ENCODE results near the gene STK11IP. TPM values are rescaled to one million over a fixed set of nuclear protein-coding genes. Genes with fewer than 3 reads are reported as not detected.
A peak's percentile ranks its signal among the peaks of the same experiment; 100 is the strongest.

The STK11IP gene
- total and polyA plus RNA-seq, 9 of the 15 experiments (the other 6 are each of a cell fraction or from before 2014, with no cell fraction given): 0.52 to 21.7 (median 5.6) TPM

DNA sequence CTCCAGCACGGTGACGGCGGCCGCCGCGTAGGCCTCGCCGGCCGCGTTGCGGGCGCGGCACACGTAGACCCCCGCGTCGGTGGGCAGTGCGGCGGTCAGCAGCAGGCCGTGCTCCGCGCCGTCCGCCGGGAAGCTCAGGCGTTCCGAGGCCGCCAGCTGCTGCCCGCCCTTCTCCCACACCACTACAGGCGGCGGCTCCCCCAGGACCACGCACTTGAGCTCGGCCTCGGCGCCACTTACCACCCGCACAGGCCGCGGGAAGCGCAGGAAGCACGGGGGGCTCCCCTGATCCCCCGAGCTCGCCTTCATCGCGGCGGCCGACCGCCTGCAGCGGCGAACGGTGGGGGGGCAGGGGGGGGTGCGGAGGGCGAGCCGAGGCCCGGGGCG lies 26.7 kb upstream of the STK11IP start (continued):
- TF ChIP-seq, protein P1, sequence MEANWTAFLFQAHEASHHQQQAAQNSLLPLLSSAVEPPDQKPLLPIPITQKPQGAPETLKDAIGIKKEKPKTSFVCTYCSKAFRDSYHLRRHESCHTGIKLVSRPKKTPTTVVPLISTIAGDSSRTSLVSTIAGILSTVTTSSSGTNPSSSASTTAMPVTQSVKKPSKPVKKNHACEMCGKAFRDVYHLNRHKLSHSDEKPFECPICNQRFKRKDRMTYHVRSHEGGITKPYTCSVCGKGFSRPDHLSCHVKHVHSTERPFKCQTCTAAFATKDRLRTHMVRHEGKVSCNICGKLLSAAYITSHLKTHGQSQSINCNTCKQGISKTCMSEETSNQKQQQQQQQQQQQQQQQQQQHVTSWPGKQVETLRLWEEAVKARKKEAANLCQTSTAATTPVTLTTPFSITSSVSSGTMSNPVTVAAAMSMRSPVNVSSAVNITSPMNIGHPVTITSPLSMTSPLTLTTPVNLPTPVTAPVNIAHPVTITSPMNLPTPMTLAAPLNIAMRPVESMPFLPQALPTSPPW (CRISPR knock-in tag; IDR thresholded peaks at IDR 0.05): peak; percentile 8; the same call in 1 of the 2 replicates
- TF ChIP-seq CHAMP1 (IDR thresholded peaks at IDR 0.05): no peak
- TF ChIP-seq, protein P2, sequence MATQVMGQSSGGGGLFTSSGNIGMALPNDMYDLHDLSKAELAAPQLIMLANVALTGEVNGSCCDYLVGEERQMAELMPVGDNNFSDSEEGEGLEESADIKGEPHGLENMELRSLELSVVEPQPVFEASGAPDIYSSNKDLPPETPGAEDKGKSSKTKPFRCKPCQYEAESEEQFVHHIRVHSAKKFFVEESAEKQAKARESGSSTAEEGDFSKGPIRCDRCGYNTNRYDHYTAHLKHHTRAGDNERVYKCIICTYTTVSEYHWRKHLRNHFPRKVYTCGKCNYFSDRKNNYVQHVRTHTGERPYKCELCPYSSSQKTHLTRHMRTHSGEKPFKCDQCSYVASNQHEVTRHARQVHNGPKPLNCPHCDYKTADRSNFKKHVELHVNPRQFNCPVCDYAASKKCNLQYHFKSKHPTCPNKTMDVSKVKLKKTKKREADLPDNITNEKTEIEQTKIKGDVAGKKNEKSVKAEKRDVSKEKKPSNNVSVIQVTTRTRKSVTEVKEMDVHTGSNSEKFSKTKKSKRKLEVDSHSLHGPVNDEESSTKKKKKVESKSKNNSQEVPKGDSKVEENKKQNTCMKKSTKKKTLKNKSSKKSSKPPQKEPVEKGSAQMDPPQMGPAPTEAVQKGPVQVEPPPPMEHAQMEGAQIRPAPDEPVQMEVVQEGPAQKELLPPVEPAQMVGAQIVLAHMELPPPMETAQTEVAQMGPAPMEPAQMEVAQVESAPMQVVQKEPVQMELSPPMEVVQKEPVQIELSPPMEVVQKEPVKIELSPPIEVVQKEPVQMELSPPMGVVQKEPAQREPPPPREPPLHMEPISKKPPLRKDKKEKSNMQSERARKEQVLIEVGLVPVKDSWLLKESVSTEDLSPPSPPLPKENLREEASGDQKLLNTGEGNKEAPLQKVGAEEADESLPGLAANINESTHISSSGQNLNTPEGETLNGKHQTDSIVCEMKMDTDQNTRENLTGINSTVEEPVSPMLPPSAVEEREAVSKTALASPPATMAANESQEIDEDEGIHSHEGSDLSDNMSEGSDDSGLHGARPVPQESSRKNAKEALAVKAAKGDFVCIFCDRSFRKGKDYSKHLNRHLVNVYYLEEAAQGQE (IDR thresholded peaks at IDR 0.05; ENCODE audit: borderline replicate concordance): no peak
- TF ChIP-seq, protein P2 (CRISPR knock-in tag; IDR thresholded peaks at IDR 0.05; ENCODE audit: low read depth): 0 out of 2 replicates have a peak, but pooled peaks have one; percentile 29
- TF ChIP-seq SNRNP70 (optimal IDR thresholded peaks at IDR 0.05; ENCODE audit: low read depth, low read length): no peak
- TF ChIP-seq DIDO1 (tag; IDR thresholded peaks at IDR 0.05; ENCODE audit: low read depth): no peak
- TF ChIP-seq, protein P3, sequence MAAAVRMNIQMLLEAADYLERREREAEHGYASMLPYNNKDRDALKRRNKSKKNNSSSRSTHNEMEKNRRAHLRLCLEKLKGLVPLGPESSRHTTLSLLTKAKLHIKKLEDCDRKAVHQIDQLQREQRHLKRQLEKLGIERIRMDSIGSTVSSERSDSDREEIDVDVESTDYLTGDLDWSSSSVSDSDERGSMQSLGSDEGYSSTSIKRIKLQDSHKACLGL (CRISPR knock-in tag; IDR thresholded peaks at IDR 0.05; ENCODE audit: borderline replicate concordance, poor library complexity, severe bottlenecking): no peak
- TF ChIP-seq LARP7 (IDR thresholded peaks at IDR 0.05): no peak
- TF ChIP-seq SIRT6 (IDR thresholded peaks at IDR 0.05; ENCODE audit: low read depth, low read length): no peak
- no peak for TF ChIP-seq MAFG (tag; conservative IDR thresholded peaks at IDR 0.05)
- TF ChIP-seq E2F3 (CRISPR knock-in tag; IDR thresholded peaks at IDR 0.05): no peak
- peak; percentile 37; the same call in 1 of the 2 replicates for TF ChIP-seq CXXC5 (CRISPR knock-in tag; IDR thresholded peaks at IDR 0.05)
- TF ChIP-seq MIER1 (IDR thresholded peaks at IDR 0.05; ENCODE audit: low read depth): no peak

All from K562 (cell line).